PFSK-1 (cell line): ENCODE results near the gene ASB10.

ENCODE experiments used
- FOXP2 ChIP-seq: optimal IDR thresholded peaks from 2 replicates; pipeline ENCODE3; 2011; ENCODE audit warnings: borderline replicate concordance, control low read depth, inconsistent platforms; ENCODE audit not compliant: insufficient read depth; ENCODE audit errors: extremely low read length, extremely low read depth
- POLR2AphosphoS5 ChIP-seq: IDR thresholded peaks from 2 replicates; pipeline ENCODE4 v1.6.1; 2012; ENCODE audit warnings: low read depth, mild to moderate bottlenecking, control low read depth, low read length, moderate library complexity
- SIN3A ChIP-seq: IDR thresholded peaks from 2 replicates; pipeline ENCODE4 v1.6.1; 2012; ENCODE audit warnings: mild to moderate bottlenecking, low read length, moderate library complexity, borderline replicate concordance; ENCODE audit not compliant: insufficient read depth
- TAF1 ChIP-seq: IDR thresholded peaks from 2 replicates; pipeline ENCODE4 v1.6.1; 2012; ENCODE audit warnings: low read length, control low read depth, borderline replicate concordance; ENCODE audit not compliant: insufficient read depth
- TF ChIP-seq, protein P1 (sequence below), 2 experiments: IDR thresholded peaks; 2 replicates each; pipeline versions ENCODE4 v1.6.1 to v1.8.0; 2011 to 2012; ENCODE audit warnings: low read depth in 2 of 2, low read length in 2 of 2, control low read depth in 1 of 2, inconsistent platforms in 1 of 2, mild to moderate bottlenecking in 1 of 2, moderate library complexity in 1 of 2; ENCODE audit not compliant: insufficient read depth in 1 of 2

ASB10 gene

DNA sequence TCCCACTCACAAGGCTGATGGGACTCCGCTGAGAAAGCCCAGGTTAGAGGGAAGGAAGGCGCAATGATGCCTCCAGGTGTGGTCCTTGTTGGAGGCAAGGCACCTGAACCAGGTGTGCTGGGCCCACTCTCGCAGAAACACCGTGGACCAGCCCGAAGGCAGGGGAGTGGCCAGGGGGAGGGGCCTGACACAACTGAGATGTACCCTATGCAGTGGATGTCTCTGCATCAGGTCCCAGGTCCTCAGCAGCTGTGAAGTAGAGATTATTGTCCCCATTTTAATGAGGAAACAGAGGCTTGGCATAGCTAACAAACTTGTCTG is 51.6 kb downstream of the ASB10 start:
- TF ChIP-seq, protein P1, sequence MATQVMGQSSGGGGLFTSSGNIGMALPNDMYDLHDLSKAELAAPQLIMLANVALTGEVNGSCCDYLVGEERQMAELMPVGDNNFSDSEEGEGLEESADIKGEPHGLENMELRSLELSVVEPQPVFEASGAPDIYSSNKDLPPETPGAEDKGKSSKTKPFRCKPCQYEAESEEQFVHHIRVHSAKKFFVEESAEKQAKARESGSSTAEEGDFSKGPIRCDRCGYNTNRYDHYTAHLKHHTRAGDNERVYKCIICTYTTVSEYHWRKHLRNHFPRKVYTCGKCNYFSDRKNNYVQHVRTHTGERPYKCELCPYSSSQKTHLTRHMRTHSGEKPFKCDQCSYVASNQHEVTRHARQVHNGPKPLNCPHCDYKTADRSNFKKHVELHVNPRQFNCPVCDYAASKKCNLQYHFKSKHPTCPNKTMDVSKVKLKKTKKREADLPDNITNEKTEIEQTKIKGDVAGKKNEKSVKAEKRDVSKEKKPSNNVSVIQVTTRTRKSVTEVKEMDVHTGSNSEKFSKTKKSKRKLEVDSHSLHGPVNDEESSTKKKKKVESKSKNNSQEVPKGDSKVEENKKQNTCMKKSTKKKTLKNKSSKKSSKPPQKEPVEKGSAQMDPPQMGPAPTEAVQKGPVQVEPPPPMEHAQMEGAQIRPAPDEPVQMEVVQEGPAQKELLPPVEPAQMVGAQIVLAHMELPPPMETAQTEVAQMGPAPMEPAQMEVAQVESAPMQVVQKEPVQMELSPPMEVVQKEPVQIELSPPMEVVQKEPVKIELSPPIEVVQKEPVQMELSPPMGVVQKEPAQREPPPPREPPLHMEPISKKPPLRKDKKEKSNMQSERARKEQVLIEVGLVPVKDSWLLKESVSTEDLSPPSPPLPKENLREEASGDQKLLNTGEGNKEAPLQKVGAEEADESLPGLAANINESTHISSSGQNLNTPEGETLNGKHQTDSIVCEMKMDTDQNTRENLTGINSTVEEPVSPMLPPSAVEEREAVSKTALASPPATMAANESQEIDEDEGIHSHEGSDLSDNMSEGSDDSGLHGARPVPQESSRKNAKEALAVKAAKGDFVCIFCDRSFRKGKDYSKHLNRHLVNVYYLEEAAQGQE (IDR thresholded peaks at IDR 0.05; ENCODE audit: insufficient read depth in 1 of 2, low read depth in 2 of 2, low read length in 2 of 2), result no peak
- TF ChIP-seq POLR2AphosphoS5 (no peak), FOXP2 (no peak), TAF1 (no peak), SIN3A (no peak)

DNA sequence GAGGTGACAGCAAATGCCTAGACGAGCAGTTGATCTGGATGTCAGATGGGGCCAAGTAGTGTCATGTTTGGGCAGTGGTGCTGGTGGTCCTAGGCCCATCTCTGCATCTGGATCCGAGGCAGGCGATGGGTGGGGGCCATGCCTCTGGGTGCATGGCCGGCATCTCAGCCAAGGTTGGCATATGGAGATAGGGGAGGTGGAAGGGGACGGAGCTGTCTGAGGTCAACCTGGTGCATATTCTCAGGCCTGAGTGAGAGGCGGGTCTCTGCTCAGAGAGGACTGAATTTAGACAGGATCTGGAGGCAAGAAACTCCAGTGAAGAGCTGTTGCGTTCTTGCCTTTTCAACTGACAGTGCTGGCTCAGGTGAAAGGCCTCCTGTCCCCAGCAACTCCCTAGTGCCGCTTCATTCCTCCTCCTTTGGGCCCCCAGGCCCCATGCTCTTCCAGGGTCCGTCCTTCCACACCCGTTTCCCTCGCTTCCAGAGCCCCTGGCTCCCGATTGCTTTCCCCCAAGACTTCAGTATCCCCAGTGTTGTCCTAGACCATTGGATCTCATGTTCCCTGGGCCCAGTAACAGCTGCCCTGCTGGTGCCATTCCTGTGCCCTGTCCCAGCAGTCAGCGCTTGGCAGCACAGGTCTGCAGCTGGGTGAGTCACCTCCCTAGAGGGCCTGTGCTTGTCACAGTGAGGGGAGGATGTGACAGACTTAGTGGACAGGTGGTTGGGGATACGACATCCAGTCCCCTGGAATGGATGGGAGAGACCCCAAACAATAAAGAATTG is 52.1 kb downstream of the ASB10 start:
- TF ChIP-seq, protein P1 (IDR thresholded peaks at IDR 0.05; ENCODE audit: insufficient read depth in 1 of 2, low read depth in 2 of 2, low read length in 2 of 2), result no peak
- TF ChIP-seq SIN3A (no peak), POLR2AphosphoS5 (no peak), FOXP2 (no peak), TAF1 (no peak)

DNA sequence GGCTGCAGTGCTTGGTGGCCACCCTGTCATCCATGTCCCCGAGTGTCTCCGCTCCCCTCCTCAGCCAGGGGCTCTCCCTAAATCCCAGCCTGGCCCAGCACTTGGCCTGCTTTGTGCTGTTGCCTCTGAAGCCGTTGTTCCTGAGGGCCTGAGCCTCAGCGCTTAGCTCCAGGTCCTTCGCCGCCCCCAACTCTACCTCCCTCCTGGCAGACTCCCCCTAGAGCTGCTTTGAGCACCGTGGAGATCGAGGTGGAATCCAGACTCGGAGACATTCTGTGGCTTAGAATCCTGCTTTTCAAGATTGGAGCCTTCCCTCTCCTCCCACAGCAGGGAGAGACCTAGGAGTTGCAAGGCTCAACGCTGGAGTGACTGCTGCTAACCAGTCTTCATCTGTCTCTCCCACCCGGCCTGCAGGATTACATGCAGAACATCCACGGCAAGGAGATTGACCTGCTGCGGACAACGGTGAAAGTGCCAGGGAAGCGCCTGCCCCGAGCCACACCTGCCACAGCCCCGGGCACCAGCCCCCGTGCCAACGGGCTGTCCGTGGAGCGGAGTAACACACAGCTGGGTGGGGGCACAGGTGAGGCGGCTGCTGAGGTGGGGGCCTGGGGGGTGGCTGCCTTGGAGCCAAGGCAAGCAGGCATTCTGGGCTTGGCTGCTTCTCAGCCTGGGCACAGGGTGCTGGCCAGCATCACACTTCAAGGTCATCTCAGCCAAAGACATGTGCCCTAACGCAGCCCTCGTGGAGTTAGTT is 52.9 kb downstream of the ASB10 start:
- TF ChIP-seq POLR2AphosphoS5, result no peak
- TF ChIP-seq, protein P1 (IDR thresholded peaks at IDR 0.05; ENCODE audit: insufficient read depth in 1 of 2, low read depth in 2 of 2, low read length in 2 of 2), result no peak
- no peak for TF ChIP-seq TAF1
- TF ChIP-seq SIN3A, result no peak
- no peak for TF ChIP-seq FOXP2

DNA sequence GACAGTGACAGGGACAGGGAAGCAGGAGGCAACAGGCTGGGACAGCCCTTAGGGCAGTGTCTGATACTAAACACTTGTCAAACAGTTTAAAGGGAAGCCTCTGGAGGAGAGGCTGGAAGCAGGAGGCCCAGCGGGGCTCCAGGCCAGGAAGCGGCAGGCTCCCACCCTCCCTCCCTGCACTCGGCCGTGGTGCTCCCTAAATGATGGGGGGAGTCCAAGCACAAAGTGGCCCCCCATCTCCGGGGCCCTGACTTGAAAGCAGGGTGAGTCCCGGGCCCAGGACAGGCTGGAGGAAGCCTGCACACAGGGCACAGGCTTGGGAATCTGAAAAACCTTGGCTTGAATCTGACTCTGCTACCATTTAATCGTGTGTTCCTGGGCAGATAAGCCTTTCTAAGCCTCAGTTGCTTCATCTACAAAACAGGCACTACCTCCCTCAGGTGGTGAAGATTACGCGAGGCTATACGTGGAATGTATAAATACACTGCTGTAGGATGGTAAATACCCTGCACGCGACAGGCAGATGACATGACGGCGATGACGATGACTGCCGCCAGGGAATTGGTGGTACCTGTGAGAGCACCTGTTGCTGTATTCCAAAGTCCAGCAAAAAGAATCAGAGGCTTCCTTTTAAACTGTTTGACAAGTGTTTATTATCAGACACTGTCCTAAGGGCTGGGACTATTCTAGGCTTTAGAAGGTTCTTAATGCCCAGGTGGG is 53.6 kb downstream of the ASB10 start:
- TF ChIP-seq FOXP2 (no peak), TAF1 (no peak), SIN3A (no peak), POLR2AphosphoS5 (no peak)
- TF ChIP-seq, protein P1 (IDR thresholded peaks at IDR 0.05; ENCODE audit: insufficient read depth in 1 of 2, low read depth in 2 of 2, low read length in 2 of 2), result no peak
